Trophoblast cell (in vitro differentiated cells and primary cell): ENCODE measurements around the gene CKAP2L.
A peak's percentile ranks its signal among the peaks of the same experiment; 100 is the strongest.

Experiments
- DNase-seq, 2 donors: peaks; one replicate each; pipeline ENCODE4 v3.0.0-alpha.2; 2016
- H2AFZ ChIP-seq: 2 replicates; pipeline ENCODE4 v1.6.1; 2013; ENCODE audit warnings: low read length, moderate library complexity, mild to moderate bottlenecking; ENCODE audit not compliant: insufficient read depth, poor library complexity
- H2AK5ac ChIP-seq: 2 replicates; pipeline ENCODE4 v1.6.1; 2013; ENCODE audit warnings: mild to moderate bottlenecking, low read length
- H2BK120ac ChIP-seq: 2 replicates; pipeline ENCODE4 v1.6.1; 2013; ENCODE audit warnings: low read length, mild to moderate bottlenecking, moderate library complexity; ENCODE audit not compliant: insufficient read depth, poor library complexity
- H2BK12ac ChIP-seq: 2 replicates; pipeline ENCODE4 v1.6.1; 2013; ENCODE audit warnings: mild to moderate bottlenecking, low read length, moderate library complexity
- H2BK5ac ChIP-seq: 2 replicates; pipeline ENCODE4 v1.6.1; 2013; ENCODE audit warnings: low read length, low read depth, moderate library complexity, mild to moderate bottlenecking; ENCODE audit not compliant: poor library complexity
- H3K14ac ChIP-seq: 2 replicates; pipeline ENCODE4 v1.6.1; 2013; ENCODE audit warnings: mild to moderate bottlenecking, low read length
- H3K18ac ChIP-seq: 2 replicates; pipeline ENCODE4 v1.6.1; 2013; ENCODE audit warnings: mild to moderate bottlenecking, low read length
- H3K23ac ChIP-seq: 2 replicates; pipeline ENCODE4 v1.6.1; 2013; ENCODE audit warnings: low read length
- H3K27ac ChIP-seq: 2 replicates; pipeline ENCODE4 v1.5.1; 2013; ENCODE audit warnings: low read depth, mild to moderate bottlenecking, inconsistent platforms, low read length, moderate library complexity
- H3K27me3 ChIP-seq: 2 replicates; pipeline ENCODE4 v1.6.1; 2013; ENCODE audit warnings: inconsistent platforms, mild to moderate bottlenecking, low read length, moderate library complexity; ENCODE audit not compliant: insufficient read depth
- H3K36me3 ChIP-seq, 2 experiments: 1 replicate in 1 of 2; 2 replicates in 1 of 2; pipeline ENCODE4 v1.6.1; 2013; ENCODE audit warnings: low read length in 2 of 2, mild to moderate bottlenecking in 2 of 2, moderate library complexity in 1 of 2; ENCODE audit not compliant: insufficient read depth in 2 of 2, control insufficient read depth in 1 of 2
- H3K4ac ChIP-seq: 2 replicates; pipeline ENCODE4 v1.6.1; 2013; ENCODE audit warnings: low read depth, mild to moderate bottlenecking, low read length, moderate library complexity
- H3K4me1 ChIP-seq, 2 experiments: 1 replicate in 1 of 2; 2 replicates in 1 of 2; pipeline ENCODE4 v1.6.1; 2013; ENCODE audit warnings: low read length in 2 of 2, mild to moderate bottlenecking in 2 of 2, moderate library complexity in 1 of 2; ENCODE audit not compliant: insufficient read depth in 2 of 2, control insufficient read depth in 1 of 2
- H3K4me2 ChIP-seq: 2 replicates; pipeline ENCODE4 v1.6.1; 2013; ENCODE audit warnings: inconsistent platforms, mild to moderate bottlenecking, low read length, moderate library complexity
- H3K4me3 ChIP-seq: 2 replicates; pipeline ENCODE4 v1.5.1; 2013; ENCODE audit warnings: mild to moderate bottlenecking, low read depth, low read length, inconsistent platforms
- H3K79me1 ChIP-seq: one replicate; pipeline ENCODE4 v1.6.1; 2013; ENCODE audit warnings: low read length
- H3K79me2 ChIP-seq: 2 replicates; pipeline ENCODE4 v1.6.1; 2013; ENCODE audit warnings: low read length, mild to moderate bottlenecking; ENCODE audit not compliant: control insufficient read depth, insufficient read depth, poor library complexity
- H3K9ac ChIP-seq: 2 replicates; pipeline ENCODE4 v1.6.1; 2013; ENCODE audit warnings: mild to moderate bottlenecking, low read length
- H3K9me3 ChIP-seq: 2 replicates; pipeline ENCODE4 v1.6.1; 2013; ENCODE audit warnings: low read depth, mild to moderate bottlenecking, control low read depth, inconsistent platforms, low read length; ENCODE audit not compliant: insufficient read depth
- H4K12ac ChIP-seq: 2 replicates; pipeline ENCODE4 v1.6.1; 2013; ENCODE audit warnings: low read depth, mild to moderate bottlenecking, low read length, moderate library complexity
- H4K8ac ChIP-seq: 2 replicates; pipeline ENCODE4 v1.6.1; 2013; ENCODE audit warnings: low read depth, mild to moderate bottlenecking, low read length, moderate library complexity
- H4K91ac ChIP-seq: one replicate; pipeline ENCODE4 v1.6.1; 2013; ENCODE audit warnings: low read depth, mild to moderate bottlenecking, low read length, moderate library complexity
- WGBS: extraction: QIAGEN DNeasy Blood & Tissue Kit; methylation state at CpG from one replicate; pipeline ENCODE4 v1.1.7; 2013; ENCODE audit warnings: missing lambda C conversion rate; ENCODE audit not compliant: insufficient read length, insufficient coverage; ENCODE audit errors: extremely low coverage; 5-methylcytosine and 5-hydroxymethylcytosine counted together

CKAP2L gene

GRCh38 chr2:112725545-112726457, 38.6 kb downstream of the CKAP2L start:
- DNase-seq: no peak
- Histone ChIP-seq H4K8ac (no peak overlapping the region), H3K4me2 (no peak overlapping the region), H3K18ac (no peak overlapping the region), H3K9ac (no peak overlapping the region), H3K4ac (no peak overlapping the region), H3K14ac (no peak overlapping the region), H3K9me3 (peaks cover 3% of the 10 kb centered on the region), H3K4me3 (no peak overlapping the region), H2AK5ac (no peak overlapping the region), H2BK120ac (no peak overlapping the region), H3K23ac (no peak overlapping the region), H3K4me1 (no peaks in the 10 kb centered on the region), H3K27ac (no peak overlapping the region), H3K36me3 (no peaks in the 10 kb centered on the region), H2BK5ac (no peak overlapping the region), H2AFZ (no peak overlapping the region), H3K79me1 (no peaks in the 10 kb centered on the region), H4K91ac (peak overlapping the region; percentile 8), H4K12ac (peak overlapping the region; percentile 9), H2BK12ac (no peak overlapping the region), H3K79me2 (no peaks in the 10 kb centered on the region), H3K27me3 (no peaks in the 10 kb centered on the region)
- WGBS: no CpG with 5 or more reads among the region's 15 CpGs

- DNase-seq: no peak
- no peak overlapping the region for H2BK5ac ChIP-seq
- H3K4ac ChIP-seq: no peak overlapping the region
- no peaks in the 10 kb centered on the region for H3K36me3 ChIP-seq
- no peaks in the 10 kb centered on the region for H3K27me3 ChIP-seq
- no peaks in the 10 kb centered on the region for H3K79me1 ChIP-seq
- H3K18ac ChIP-seq: no peak overlapping the region
- no peak overlapping the region for H2AK5ac ChIP-seq
- H3K4me3 ChIP-seq: no peak overlapping the region
- no peak overlapping the region for H3K14ac ChIP-seq
- H2BK12ac ChIP-seq: no peak overlapping the region
- WGBS: no CpG with 5 or more reads among the region's 21 CpGs
- H3K4me1 ChIP-seq: no peaks in the 10 kb centered on the region
- no peak overlapping the region for H3K23ac ChIP-seq
- peaks cover 3% of the 10 kb centered on the region for H3K9me3 ChIP-seq
- no peaks in the 10 kb centered on the region for H3K79me2 ChIP-seq
- no peak overlapping the region for H4K91ac ChIP-seq
- no peak overlapping the region for H2BK120ac ChIP-seq
- no peak overlapping the region for H3K4me2 ChIP-seq
- no peak overlapping the region for H3K27ac ChIP-seq
- no peak overlapping the region for H2AFZ ChIP-seq
- no peak overlapping the region for H3K9ac ChIP-seq
- no peak overlapping the region for H4K12ac ChIP-seq
- H4K8ac ChIP-seq: no peak overlapping the region
Observed at GRCh38 chr2:112724591-112725525, 39.6 kb downstream of the CKAP2L start.

- Histone ChIP-seq H3K27ac (no peak overlapping the region), H3K4me1 (no peaks in the 10 kb centered on the region), H3K14ac (no peak overlapping the region), H3K18ac (no peak overlapping the region), H4K91ac (no peak overlapping the region), H3K4me2 (no peak overlapping the region), H4K8ac (no peak overlapping the region), H2BK120ac (no peak overlapping the region), H3K9ac (no peak overlapping the region), H3K9me3 (no peaks in the 10 kb centered on the region), H3K79me2 (no peaks in the 10 kb centered on the region), H3K4me3 (no peak overlapping the region), H2BK5ac (no peak overlapping the region), H3K79me1 (no peaks in the 10 kb centered on the region), H3K27me3 (no peaks in the 10 kb centered on the region), H2AK5ac (no peak overlapping the region), H3K4ac (no peak overlapping the region), H2BK12ac (no peak overlapping the region), H3K36me3 (no peaks in the 10 kb centered on the region), H4K12ac (no peak overlapping the region), H2AFZ (no peak overlapping the region), H3K23ac (no peak overlapping the region)
- no CpG with 5 or more reads among the region's 8 CpGs for WGBS
- DNase-seq: no peak
Observed at GRCh38 chr2:112723995-112724394, 40.4 kb downstream of the CKAP2L start.

- no peak overlapping the region for H4K91ac ChIP-seq
- no peak overlapping the region for H3K4ac ChIP-seq
- WGBS: no CpG with 5 or more reads among the region's 6 CpGs
- DNase-seq: no peak
- H2BK12ac ChIP-seq: no peak overlapping the region
- H3K9ac ChIP-seq: no peak overlapping the region
- H3K79me1 ChIP-seq: no peaks in the 10 kb centered on the region
- H4K8ac ChIP-seq: no peak overlapping the region
- H2AFZ ChIP-seq: no peak overlapping the region
- H2BK120ac ChIP-seq: no peak overlapping the region
- H3K4me2 ChIP-seq: no peak overlapping the region
- no peak overlapping the region for H2BK5ac ChIP-seq
- H3K18ac ChIP-seq: no peak overlapping the region
- no peak overlapping the region for H3K23ac ChIP-seq
- no peaks in the 10 kb centered on the region for H3K9me3 ChIP-seq
- no peaks in the 10 kb centered on the region for H3K79me2 ChIP-seq
- H3K27me3 ChIP-seq: no peaks in the 10 kb centered on the region
- no peak overlapping the region for H3K27ac ChIP-seq
- H2AK5ac ChIP-seq: no peak overlapping the region
- no peak overlapping the region for H4K12ac ChIP-seq
- H3K36me3 ChIP-seq: no peaks in the 10 kb centered on the region
- H3K14ac ChIP-seq: no peak overlapping the region
- H3K4me3 ChIP-seq: no peak overlapping the region
- no peaks in the 10 kb centered on the region for H3K4me1 ChIP-seq
Observed at GRCh38 chr2:112723547-112723940, 40.9 kb downstream of the CKAP2L start.
